UCSD-AML1 (cell line): ENCODE data around the gene CCDC30.
"Not testable (repeated sequence)": the region's sequence is repeated elsewhere in the genome, so short reads cannot be mapped to it uniquely, and the experiment has no call there.

ENCODE experiments used
- DNase-seq: peaks from one replicate; lab custom pipeline; 2025; ENCODE audit not compliant: unreplicated experiment; lab: John Stamatoyannopoulos, UW

Gene CCDC30

DNA sequence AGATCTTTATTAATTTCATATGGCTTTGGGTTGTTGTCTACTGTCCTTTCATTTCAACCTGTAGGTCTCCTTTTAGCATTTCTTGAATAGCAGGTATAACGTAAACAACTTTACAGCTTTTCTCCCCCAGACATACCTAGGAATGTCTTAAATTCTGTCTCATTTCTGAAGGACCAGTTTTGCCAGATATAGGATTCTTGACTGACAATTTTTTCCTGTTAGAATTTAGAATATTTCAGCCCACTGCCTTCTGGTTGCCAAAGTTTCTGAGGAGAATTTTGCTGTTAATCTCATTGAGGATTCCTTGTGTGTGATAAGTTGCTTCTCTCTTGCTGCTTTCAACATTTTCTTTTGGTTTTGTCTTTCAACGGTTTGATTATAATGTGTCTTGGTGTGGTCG is 60.1 kb downstream of the CCDC30 start:
- no peak for DNase-seq

- DNase-seq: no peak
These were observed 61.2 kb downstream of the CCDC30 start for GRCh38 chr1:42524330-42524729.

- no peak for DNase-seq
These were observed 66.7 kb downstream of the CCDC30 start for GRCh38 chr1:42529724-42530181.

GRCh38 chr1:42531043-42531442 is 68.0 kb downstream of the CCDC30 start:
- DNase-seq: no peak

DNA sequence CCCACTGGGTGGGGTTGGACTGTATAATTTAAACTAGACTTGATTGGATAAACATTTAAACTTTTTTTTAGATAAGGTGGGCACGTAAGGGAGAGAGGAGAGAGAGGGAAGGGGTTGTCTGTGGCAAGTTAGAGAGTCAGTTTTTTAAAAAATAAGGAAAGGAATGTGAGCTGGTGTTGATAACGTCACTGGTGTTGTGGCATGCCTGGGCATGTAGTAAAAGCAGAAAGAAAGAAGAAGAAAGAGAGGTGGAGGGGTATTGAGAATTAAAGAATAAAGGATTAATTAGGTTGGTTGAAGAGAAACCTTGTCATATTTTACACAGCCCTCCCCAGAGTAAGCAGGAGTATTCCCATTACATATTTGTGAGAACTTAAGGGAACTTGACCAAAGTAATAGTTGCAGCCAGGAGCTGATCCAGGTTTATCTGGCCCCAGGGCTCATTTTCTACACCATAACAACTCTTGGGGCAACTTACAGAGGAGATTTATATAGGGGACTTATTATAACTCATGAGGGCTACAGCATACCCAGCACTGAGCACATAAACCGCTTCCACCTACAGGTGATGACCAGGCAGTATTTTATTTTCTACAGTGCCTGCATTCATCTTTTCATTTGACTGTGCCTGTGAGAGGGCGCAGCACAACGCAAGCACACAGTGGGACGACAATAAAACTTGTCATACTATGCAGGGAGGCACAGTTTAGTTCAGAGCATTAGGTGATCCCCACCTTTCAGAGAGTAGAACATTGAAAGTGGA is 70.2 kb downstream of the CCDC30 start:
- no peak for DNase-seq

GRCh38 chr1:42541104-42541503 is 78.0 kb downstream of the CCDC30 start:
- no peak for DNase-seq

- no peak for DNase-seq
These were observed 88.1 kb downstream of the CCDC30 start for GRCh38 chr1:42551180-42551579.

- DNase-seq: no peak
These were observed 88.5 kb downstream of the CCDC30 start for GRCh38 chr1:42551590-42551989.

GRCh38 chr1:42552636-42553035 is 89.5 kb downstream of the CCDC30 start:
- no peak for DNase-seq

GRCh38 chr1:42557230-42557851 is 94.3 kb downstream of the CCDC30 start:
- DNase-seq: no peak

DNA sequence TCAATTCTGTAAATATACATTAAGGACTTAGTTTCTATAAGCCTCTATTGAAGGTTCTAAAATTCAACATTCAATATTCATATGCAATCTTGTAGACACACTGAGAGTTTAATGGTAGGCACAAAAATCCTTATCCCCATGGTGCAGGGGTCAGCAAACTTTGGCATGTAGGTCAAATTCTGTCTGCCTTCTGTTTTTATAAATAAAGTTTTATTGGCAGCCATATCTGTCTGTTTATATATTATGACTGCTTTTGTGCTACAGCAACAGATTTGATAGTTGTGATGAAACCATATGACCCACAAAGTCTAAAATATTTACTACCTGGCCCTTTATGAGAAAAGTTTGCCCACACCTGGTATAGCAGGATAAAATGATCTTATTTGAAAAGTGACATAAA is 104.0 kb downstream of the CCDC30 start:
- no peak for DNase-seq

- no peak for DNase-seq
These were observed 113.8 kb downstream of the CCDC30 start for GRCh38 chr1:42576935-42577334.

DNA sequence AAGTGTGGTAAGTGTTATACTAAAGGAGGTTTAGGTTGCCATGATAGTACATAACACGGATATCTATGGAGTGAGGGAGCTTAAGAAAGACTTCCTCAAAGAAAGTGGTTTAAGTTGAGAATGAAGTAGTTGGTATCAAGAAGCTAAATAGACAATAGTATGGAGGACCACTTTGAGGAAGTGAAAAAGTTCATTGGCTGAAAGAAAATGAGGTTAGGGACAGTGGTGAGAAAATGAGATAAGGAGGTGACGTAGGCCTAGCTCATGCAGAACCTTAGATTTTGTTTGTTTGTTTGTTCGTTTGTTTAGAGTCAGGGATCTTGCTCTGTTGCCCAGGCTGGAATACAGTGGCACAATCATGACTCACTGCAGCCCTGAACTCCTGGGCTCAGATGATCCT is 122.9 kb downstream of the CCDC30 start:
- no peak for DNase-seq

GRCh38 chr1:42587753-42588152 is 124.7 kb downstream of the CCDC30 start:
- no peak for DNase-seq

GRCh38 chr1:42592811-42593210 is 129.7 kb downstream of the CCDC30 start:
- DNase-seq: no peak

- no peak for DNase-seq
These were observed 130.5 kb downstream of the CCDC30 start for GRCh38 chr1:42593486-42594100.

GRCh38 chr1:42601472-42601871 is 138.4 kb downstream of the CCDC30 start:
- no peak for DNase-seq

GRCh38 chr1:42613803-42614131 is 150.7 kb downstream of the CCDC30 start:
- no peak for DNase-seq

- no peak for DNase-seq
These were observed 155.8 kb downstream of the CCDC30 start for GRCh38 chr1:42618866-42619265.

DNA sequence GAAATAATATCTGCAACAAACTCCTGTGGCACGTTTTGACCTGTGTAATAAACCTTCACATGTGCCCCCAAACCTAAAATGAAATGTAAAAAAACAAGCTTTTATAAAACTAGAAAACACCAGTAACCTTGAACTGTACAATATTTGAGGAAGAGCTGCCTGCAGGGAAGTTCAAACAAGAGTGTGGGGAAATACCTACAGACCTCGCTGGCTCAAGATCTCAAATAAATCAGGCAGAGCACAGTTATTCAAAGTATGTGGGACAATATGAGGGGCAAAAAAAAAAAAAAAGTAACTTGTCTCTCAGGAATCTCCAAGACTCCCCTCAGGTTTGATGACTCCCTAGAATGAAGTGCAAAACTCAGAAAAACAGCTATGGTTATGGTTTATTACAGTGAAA is 157.2 kb downstream of the CCDC30 start:
- DNase-seq: no peak

GRCh38 chr1:42621180-42621579 is 158.1 kb downstream of the CCDC30 start:
- not testable (repeated sequence) for DNase-seq

DNA sequence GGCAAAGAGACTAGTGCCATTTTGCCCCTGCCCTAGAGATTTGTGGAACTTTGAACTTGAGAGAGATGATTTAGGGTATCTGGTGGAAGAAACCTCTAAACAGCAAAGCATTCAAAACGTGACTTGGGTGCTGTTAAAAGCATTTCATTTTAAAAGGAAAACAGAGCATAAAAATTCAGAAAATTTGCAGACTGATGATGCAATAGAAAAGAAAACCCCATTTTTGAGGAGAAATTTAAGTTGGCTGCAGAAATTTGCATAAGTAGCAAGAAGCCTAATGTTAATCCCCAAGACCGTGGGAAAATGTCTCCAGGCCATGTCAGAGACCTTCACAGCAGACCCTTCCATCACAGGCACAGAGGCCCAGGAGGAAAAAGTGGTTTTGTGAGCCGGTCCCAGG is 164.1 kb downstream of the CCDC30 start:
- not testable (repeated sequence) for DNase-seq
